Activated T-cell treated with anti-CD3 and anti-CD28 coated beads, Interleukin-2, amount 50 U/mL, for 1 hour (primary cell): Measurements from ENCODE around the gene TGM1.

Source experiments
- DNase-seq: peaks from one replicate; pipeline ENCODE4 v3.0.0-alpha.2; 2020

Gene TGM1

DNA sequence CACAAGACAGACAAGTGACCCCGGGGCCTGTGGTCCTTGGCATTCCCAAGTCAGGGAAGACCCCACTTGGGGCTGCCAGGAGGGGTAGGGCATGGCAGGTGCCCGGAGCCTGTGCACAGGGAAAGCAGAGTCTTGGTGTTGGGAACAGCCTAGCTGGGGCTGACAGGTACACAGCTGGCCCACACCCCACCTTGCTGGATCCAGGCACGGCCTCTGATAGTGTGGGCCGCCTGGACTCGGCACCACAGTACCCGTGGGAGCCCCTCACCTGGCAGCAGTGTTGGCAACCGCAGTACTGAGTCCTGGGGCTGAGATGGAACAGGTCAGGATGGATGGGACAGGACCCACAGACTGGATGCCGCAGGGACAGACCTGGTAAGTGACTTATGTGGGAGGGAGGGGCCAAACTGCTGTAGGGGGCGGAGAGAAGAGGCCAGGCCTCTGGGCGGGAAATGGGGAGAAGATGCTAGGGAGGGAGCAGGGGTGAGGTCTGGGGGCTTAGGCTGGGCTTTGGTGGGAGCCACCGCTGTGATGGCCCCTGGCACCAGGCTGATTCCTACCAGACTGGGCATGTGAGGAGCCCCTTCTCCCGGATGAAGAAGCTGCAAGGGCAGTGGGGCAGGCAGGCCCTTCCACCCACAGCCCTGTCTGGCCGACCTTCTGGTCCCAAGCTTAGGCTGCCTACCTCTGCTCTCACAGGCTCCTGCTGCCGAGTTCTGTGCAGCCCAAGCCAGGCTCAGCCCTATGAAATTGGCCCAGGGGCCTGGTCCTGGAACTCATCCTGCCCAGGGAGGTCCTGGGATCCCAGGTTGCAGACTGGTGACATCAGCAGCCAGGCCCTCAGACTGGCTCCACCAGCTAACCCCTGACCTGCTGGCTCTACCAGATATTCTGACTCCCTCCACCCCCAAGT, at the start of gene TGM1:
Gene TGM1 (minus strand): TSS at position 357 of the 913 bp plus-strand sequence. CDS start 825 bp downstream, outside the sequence.
- no peak for DNase-seq

DNA sequence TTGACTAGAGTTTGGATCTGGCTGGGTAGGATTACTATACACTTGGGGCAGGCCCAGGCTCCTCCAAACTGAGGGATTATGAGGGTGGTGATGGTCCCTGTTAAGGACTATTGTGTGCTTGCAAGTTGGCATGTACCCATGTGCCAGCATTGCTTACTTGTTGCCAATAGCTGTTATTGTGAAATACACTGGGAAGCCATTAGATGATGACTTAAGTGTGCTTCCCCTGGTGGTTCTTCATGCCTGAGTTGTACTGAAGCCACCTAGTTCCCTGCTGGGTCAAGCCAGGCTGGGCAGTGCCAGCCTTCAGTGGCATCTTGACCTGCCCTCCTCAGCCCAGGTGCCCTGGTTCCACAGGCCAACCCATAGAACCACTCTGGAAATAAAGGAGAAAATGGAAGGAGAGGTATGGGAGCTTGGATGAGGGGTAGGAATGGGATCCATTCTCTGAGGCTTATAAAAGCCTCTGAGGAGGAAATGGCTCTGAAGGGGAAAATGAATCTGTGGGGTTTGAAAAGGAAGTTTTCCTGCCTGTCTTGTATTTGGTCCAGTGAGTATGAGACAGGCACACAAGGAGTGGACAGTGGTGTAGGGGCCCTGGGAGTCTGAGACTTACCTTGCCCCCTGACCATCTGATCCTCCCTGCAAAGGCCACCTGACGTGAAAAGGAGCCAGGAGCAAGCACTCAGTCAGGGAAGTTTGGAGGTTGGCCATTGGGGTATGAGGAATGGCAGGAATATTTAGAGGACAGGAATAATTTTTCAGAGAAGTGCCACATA, 49.0 kb upstream of the TGM1 start:
- peak; percentile 36 for DNase-seq

GRCh38 chr14:24310646-24311604, 47.9 kb upstream of the TGM1 start, which contains the start of gene LTB4R:
Gene LTB4R, plus strand, starts transcription at chr14:24311502. Its CDS starts 4,150 bp downstream, at chr14:24315652.
- peak; percentile 75 for DNase-seq

GRCh38 chr14:24310265-24310645, 47.3 kb upstream of the TGM1 start:
- DNase-seq = no peak

DNA sequence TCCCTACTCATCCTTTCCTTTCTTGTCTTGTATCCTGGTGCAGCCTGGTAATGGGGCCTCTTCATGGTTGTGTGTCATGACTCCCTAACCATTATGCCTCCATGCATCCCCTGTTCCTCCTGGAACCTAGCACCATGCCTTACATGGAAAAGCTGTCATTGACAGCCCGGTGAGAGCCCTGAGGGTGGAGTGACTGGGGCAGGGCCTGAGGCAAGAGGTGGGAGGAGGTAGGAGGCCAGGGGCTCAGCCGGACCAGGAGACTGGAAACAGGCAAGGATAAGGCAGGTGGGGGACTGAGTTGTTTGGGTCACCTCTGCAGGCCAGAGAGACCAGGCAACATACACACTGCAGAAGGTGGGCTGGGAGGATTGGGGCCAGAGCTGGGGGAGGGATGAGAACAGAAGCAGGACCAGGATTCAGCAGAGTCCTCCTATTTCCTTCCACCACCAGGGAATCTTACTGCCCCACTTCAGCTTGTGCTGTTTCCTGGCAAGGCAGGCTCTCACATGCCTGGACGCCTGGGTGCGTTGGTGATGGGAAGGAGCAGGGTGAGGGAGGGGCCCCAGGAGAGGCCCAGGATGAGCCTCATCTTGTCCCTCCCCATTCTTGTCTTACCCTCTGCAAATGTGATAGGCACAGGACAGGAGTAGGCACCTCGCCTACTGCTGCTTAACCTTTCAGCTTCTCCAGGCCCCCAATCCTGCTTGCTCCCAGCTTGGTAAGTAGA, 46.7 kb upstream of the TGM1 start, which contains the start of gene LTB4R2:
Gene LTB4R2 (plus strand): TSS at position 603 of the 727 bp plus-strand sequence. CDS start 525 bp downstream, outside the sequence.
- no peak for DNase-seq

DNA sequence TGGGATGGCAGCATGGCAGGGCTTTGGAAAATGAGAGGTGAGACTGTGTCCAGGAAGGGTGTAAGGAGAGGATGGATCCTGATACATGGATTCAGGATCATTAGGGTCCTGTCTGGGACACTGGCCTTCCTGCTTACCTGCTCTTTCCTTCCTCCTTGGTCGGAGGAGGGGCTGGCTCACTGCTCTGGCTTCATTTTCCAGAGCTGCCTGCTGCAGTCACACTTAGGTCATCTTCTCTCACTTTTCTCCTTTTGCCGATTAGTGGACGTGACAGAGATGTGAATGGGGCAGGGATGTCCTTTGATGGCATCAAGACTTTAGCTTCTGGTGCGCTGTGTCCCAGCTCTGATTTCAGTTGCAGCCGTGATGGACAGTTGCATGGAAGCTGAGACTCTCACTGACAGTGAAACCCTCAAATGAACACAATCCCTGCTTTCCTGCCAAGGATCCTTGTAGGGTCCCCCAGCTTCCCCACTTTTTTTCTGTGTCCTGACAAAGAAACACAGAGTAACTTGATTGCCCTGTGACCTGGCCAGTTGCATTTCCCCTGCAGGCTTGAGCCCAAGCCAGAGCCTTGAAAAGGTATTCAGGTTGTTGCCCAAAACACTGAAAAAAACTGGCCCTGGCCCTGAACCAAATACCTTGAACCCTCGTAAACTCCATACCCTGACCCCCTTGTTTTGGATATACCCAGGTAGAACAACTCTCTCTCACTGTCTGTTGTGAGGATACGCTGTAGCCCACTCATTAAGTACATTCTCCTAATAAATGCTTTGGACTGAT, 45.6 kb upstream of the TGM1 start:
- DNase-seq = no peak

DNA sequence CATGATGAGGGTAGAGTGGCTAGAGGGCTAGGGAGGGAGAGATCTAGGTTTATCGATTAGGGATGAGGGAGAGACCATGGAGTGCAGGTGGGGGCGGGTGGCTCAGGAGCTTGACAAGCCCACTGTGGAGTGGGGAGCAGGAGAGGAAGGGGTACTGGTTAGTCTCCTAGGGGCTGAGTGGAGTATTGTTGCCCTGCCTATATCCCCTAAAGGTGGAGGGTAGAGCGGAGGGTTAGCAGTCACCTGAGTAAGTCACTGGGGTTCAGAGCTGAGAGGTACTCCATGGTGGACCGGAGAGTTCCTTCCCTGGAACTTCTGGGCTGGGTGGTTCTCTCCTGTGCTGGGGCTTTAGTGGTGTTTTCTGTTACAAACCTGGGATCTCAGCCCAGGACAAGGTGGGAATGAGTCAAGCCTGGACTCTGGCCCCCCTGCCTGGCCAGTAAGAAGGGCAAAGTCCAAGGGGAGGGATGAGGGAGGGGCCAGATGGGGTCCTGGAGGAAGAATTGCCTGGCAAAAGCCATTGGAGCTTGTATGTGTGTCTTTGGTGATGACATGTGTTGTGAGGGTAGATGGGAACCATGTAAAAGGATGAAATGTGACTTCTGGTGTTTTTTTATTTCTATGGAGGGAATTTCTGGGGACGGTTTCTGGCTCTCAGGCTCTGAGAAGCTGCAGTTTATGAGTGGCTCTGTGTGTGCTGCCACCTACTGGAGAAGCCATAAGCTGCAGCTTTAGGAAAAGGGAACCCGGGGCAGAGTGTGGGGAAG, 44.8 kb upstream of the TGM1 start, which contains the start of gene CIDEB:
Gene CIDEB (minus strand): TSS at position 403 of the 767 bp plus-strand sequence. CDS start 119 bp downstream, at position 284.
- DNase-seq = peak; percentile 61

GRCh38 chr14:24307156-24307574, 44.2 kb upstream of the TGM1 start:
- no peak for DNase-seq

- DNase-seq = no peak
These were observed 41.0 kb upstream of the TGM1 start for GRCh38 chr14:24304019-24304387.

DNA sequence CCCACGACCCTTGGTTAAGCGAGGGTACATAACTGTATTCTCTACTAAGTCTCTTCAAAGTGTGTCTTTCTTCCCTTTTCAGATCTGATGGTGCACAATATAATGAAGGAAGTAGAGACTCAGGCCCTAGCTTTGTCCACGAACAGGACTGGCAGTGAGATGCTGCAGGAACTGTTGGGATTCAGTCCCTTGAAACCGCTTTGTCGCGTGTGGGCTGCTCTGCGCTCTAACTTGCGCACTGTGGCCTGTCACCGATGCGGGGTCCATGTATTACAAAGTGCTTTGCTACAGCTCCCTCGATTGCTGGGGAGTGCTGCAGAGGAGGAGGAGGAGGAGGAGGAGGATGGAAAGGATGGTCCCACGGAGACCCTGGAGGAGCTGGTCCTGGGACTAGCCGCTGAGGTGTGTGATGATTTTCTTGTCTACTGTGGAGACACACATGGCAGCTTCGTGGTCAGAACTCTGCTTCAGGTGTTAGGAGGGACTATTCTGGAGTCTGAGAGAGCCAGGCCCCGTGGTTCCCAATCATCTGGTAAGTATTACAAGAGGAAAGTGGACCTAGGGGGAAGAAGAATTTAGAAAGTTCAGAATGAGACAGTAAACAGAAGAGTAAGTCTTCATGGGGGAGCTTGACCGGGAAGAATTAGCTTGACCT, 37.5 kb upstream of the TGM1 start:
- DNase-seq = no peak

DNA sequence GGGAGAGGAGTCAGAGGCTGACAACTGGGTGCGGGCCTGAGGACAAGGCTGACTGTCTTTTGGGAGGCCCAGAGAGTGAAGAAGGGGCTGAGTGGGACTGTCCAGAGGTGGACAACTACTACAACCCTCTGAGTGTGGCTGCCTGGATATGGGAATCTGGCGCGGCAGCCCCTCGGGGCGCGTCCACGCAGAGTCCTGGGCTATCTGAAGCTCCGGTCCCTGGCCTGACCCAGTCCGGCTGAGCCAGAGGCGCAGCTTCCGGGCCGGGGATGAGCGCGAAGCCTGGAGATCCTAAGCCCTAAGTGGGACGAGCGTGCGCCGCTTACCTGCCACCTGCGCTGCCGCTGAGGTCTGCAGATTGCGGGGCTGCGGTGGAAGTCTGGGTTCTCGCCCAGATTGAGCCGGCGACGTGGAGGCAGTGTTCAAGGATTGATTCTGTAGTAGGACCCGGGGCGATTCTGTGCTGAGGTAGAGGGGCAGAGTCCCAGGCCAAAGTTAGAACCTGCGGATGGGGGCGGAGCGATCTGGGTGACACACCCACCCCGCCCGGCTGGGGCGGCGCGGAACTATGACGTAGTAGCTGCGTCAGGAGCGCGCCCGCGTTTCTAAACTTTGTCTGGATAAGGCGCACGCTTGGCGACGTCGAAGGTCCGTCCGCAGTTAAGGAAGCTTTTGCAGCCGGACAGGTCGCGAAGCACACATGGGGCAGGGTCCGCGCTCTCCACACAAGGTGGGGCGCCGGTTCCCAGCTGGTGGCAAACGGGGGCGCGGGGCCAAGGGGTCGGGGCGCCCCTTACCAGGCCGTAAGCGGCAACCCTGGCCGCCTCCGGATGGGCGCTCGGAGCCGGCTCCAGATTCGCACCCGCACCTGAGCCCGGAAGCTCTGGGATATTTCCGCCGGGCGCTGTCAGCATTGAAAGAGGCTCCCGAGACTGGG, 36.5 kb upstream of the TGM1 start, which contains the start of the genes DHRS1 and NOP9:
Gene DHRS1 (minus strand): TSS at position 526 of the 937 bp plus-strand sequence. CDS start 674 bp downstream, outside the sequence.
Gene NOP9 (plus strand): TSS at position 596 of the 937 bp plus-strand sequence. CDS start 105 bp downstream, at position 701.
- peak; percentile 98 for DNase-seq

- no peak for DNase-seq
These were observed 35.9 kb upstream of the TGM1 start for GRCh38 chr14:24298892-24299254.

DNA sequence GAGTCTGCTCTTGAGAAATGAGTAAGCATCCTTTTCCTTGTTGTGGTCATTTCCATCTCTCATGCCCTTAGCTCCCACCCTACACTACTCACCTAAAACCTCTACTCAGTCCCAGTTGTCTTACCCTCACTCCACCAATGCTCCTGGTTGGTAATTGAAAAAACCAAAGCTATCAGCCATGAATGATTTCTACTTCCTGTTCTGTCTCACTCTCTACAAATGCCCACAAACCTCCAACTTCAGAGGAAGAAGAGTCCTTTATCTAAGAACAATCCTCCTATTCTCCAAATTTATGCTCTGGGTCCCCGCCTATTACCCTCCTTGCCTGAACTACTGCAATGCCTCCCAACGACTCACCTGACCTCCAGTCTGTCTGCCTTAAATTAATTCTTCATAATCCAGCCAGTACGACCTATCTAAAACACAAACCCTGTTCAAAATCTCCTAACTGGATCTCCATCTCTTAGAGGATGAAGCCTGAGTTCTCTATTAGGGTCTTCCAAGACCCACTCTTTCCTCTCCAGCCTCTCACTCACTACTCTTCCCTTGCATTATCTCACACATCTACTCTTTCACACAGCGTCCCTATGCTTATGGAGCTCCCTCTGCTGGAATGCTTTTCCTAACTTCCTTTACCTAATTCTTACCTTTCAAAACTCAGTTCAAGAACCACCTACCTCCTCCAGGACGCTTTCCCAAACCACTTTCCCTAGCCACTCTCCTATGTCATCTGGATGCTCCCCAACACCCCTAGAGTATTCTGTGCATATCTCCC, 34.4 kb upstream of the TGM1 start:
- no peak for DNase-seq

DNA sequence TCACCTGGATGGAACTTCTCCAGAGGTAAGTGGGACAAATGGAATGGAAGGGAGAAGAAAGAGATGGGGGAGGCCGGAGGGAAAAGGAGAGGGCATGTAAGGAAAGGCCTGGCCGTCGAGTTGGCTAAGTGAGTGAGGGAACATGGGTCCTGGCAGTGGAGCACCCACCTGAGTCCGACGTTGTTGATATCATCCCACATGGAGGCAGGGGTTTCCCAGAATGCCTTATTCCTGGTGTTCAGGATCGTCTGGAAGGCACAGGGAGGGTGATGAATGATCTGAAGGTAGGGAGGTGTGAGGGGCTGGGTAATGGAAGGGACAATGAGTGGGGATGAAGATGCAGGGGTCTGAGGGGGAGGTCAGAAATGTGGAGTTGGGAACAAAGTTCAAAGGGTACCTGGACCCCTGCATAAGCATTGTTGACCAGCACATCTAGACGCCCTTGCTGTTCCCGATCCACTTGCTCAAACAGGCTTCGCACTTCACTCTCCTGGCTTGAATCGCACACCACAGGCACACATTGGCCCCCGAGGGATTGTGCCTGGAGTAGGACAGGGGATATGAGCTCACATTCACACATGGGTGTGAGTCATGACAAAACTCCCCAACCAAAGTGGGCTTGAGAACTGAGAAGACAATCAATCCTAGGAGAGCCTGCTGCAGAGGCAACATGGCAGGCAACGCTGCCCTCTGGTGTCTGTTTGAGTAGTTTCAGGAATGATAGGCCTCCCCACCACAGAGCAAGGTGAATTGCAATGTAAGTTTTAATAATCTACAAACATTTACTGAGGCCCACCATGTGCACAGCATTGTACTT, 33.6 kb upstream of the TGM1 start:
- peak; percentile 68 for DNase-seq

GRCh38 chr14:24293525-24293924, 30.5 kb upstream of the TGM1 start:
- DNase-seq = no peak

DNA sequence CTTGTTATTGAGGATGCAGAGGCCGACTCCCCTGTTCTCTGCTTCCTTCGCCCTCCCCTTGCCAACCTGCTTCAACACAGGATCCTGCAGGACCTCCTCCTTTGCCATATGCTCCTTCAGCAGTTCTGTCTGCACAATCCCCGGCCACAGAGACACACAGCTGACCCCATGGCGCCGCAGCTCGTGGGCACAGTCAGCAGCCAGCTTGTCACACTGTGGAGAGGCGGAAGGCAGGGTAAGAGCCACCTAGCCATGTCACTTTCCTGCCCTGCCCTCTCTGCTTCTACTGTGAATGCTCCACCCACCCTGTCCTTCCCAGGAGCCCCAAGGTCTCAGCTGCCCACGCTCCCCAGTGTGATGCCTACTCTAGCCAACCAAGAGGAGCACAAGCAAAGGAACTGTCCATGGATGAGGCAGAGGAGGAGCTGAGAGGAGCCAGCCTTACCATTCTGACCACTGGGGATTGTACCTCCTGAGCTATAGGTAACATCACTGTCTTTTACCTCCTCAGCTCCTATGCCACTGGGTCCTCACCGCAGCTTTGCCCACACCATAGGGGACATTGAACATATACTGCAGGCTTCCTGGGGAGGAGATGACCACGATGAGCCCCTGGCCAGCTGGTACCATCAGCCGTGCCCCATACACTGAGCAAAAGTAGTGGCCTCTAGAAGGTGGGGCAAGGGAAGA, 29.3 kb upstream of the TGM1 start:
- no peak for DNase-seq
